Activated CD4-positive, alpha-beta T cell treated with anti-CD3 and anti-CD28 coated beads, Interleukin-2, amount 10 ng/mL, durations not matched to agents 24 days and 14 days (primary cell): ENCODE results near the gene UBXN1. TPM values are rescaled to one million over a fixed set of nuclear protein-coding genes. Genes with fewer than 3 reads are reported as not detected.
"Not testable (repeated sequence)": the region's sequence is repeated elsewhere in the genome, so short reads cannot be mapped to it uniquely, and the experiment has no call there.

Source experiments
- DNase-seq: peaks from one replicate; pipeline ENCODE4 v3.0.0; 2022
- H3K27ac Mint-ChIP-seq: one replicate; pipeline ENCODE4 v1.8.0; 2022; ENCODE audit warnings: mild to moderate bottlenecking, mixed read lengths
- H3K27me3 Mint-ChIP-seq: one replicate; pipeline ENCODE4 v1.8.0; 2022; ENCODE audit warnings: mixed read lengths
- H3K36me3 Mint-ChIP-seq: one replicate; pipeline ENCODE4 v1.8.0; 2022; ENCODE audit warnings: low read depth, mild to moderate bottlenecking, mixed read lengths
- H3K4me1 Mint-ChIP-seq: one replicate; pipeline ENCODE4 v1.8.0; 2021; ENCODE audit warnings: mixed read lengths
- H3K4me3 Mint-ChIP-seq: one replicate; pipeline ENCODE4 v1.8.0; 2022; ENCODE audit warnings: mild to moderate bottlenecking, moderate library complexity, mixed read lengths
- H3K9me3 Mint-ChIP-seq: one replicate; pipeline ENCODE4 v1.8.0; 2021; ENCODE audit warnings: mixed read lengths
- intact Hi-C: fragments of 100-400 bp; cut with micrococcal nuclease; formaldehyde crosslinking; loops from one replicate; pipeline ENCODE4 v1.15.1; 2023
- total RNA-seq: library from RNA; stranded (reverse); gene quantifications from 2 replicates; pipeline ENCODE4 v1.2.3, GENCODE V29; 2022

The UBXN1 gene
- total RNA-seq, 1 donor from 2014 or later = 118 TPM

- H3K4me3 Mint-ChIP-seq = peak overlapping the region; percentile 96
- no peaks in the 10 kb centered on the region for H3K9me3 Mint-ChIP-seq
- intact Hi-C loops = loop anchor here (5.0 kb wide), 2 partner anchors 67 to 93 kb away; partner anchors contain the start of genes EML3, ROM1 and TAF6L
- DNase-seq = no peak
- peaks cover 33% of the 10 kb centered on the region for H3K36me3 Mint-ChIP-seq
- peaks cover 33% of the 10 kb centered on the region for H3K4me1 Mint-ChIP-seq
- no peaks in the 10 kb centered on the region for H3K27me3 Mint-ChIP-seq
- peak overlapping the region; percentile 89 for H3K27ac Mint-ChIP-seq
These were observed 26.5 kb upstream of the UBXN1 start for GRCh38 chr11:62705413-62705812.

- not testable (repeated sequence) for H3K27me3 Mint-ChIP-seq, H3K27ac Mint-ChIP-seq
- H3K36me3 Mint-ChIP-seq = peaks cover 20% of the 10 kb centered on the region
These were observed 25.0 kb upstream of the UBXN1 start for GRCh38 chr11:62703921-62704320.

GRCh38 chr11:62702246-62702645 lies 23.4 kb upstream of the UBXN1 start:
- Mint-ChIP-seq H3K4me3 (no peak overlapping the region), H3K27me3 (no peaks in the 10 kb centered on the region), H3K36me3 (peaks cover 20% of the 10 kb centered on the region), H3K9me3 (no peaks in the 10 kb centered on the region), H3K27ac (no peak overlapping the region), H3K4me1 (peaks cover 14% of the 10 kb centered on the region)
- no peak for DNase-seq
- intact Hi-C loops = no loop called here

More at GRCh38 chr11:62703921-62704320, 25.0 kb upstream of the UBXN1 start:
- peaks cover 27% of the 10 kb centered on the region for H3K4me1 Mint-ChIP-seq
- DNase-seq, H3K4me3 Mint-ChIP-seq, intact Hi-C loops, H3K9me3 Mint-ChIP-seq: not testable (repeated sequence)

GRCh38 chr11:62694455-62695167 lies 15.7 kb upstream of the UBXN1 start:
- H3K36me3 Mint-ChIP-seq = peaks cover 26% of the 10 kb centered on the region
- H3K27ac Mint-ChIP-seq = peak overlapping the region; percentile 68
- peaks cover 7% of the 10 kb centered on the region for H3K4me1 Mint-ChIP-seq
- peak; percentile 93 for DNase-seq
- H3K27me3 Mint-ChIP-seq = no peaks in the 10 kb centered on the region
- intact Hi-C loops = loop anchor here (5.0 kb wide), 2 partner anchors 102 to 302 kb away; partner anchors contain the start of gene TUT1
- H3K4me3 Mint-ChIP-seq = no peak overlapping the region
- H3K9me3 Mint-ChIP-seq = no peaks in the 10 kb centered on the region

GRCh38 chr11:62693624-62694023 lies 14.8 kb upstream of the UBXN1 start:
- not testable (repeated sequence) for H3K4me3 Mint-ChIP-seq, H3K4me1 Mint-ChIP-seq, DNase-seq, H3K27ac Mint-ChIP-seq, H3K27me3 Mint-ChIP-seq, H3K9me3 Mint-ChIP-seq
- intact Hi-C loops = loop anchor here (5.0 kb wide), 2 partner anchors 101 to 301 kb away; partner anchors contain the start of gene TUT1
- H3K36me3 Mint-ChIP-seq = peaks cover 30% of the 10 kb centered on the region

- DNase-seq = no peak
- Mint-ChIP-seq H3K27ac (no peak within 1 kb of the TSS), H3K9me3 (no peaks in the 10 kb centered on the region), H3K4me1 (peaks cover 2% of the 10 kb centered on the region), H3K36me3 (peaks cover 25% of the 10 kb centered on the region), H3K4me3 (no peak within 1 kb of the TSS), H3K27me3 (peaks cover 9% of the 10 kb centered on the region)
- intact Hi-C loops = loop anchor here (5.0 kb wide), 2 partner anchors 97 to 297 kb away; partner anchors contain the start of gene TUT1
These were observed 10.7 kb upstream of the UBXN1 start, which contains the start of gene LRRN4CL for GRCh38 chr11:62689421-62690183. TSS of gene LRRN4CL (minus strand) at chr11:62689530. CDS start at chr11:62688508, 1,022 bp downstream.

GRCh38 chr11:62688491-62688890 lies 9.6 kb upstream of the UBXN1 start:
- H3K9me3 Mint-ChIP-seq = no peaks in the 10 kb centered on the region
- no peak overlapping the region for H3K27ac Mint-ChIP-seq
- no peak for DNase-seq
- H3K4me1 Mint-ChIP-seq = no peaks in the 10 kb centered on the region
- peaks cover 9% of the 10 kb centered on the region for H3K27me3 Mint-ChIP-seq
- H3K4me3 Mint-ChIP-seq = no peak overlapping the region
- peaks cover 23% of the 10 kb centered on the region for H3K36me3 Mint-ChIP-seq
- intact Hi-C loops = no loop called here

- no peak overlapping the region for H3K27ac Mint-ChIP-seq
- no peak for DNase-seq
- intact Hi-C loops = no loop called here
- H3K36me3 Mint-ChIP-seq = peaks cover 19% of the 10 kb centered on the region
- H3K27me3 Mint-ChIP-seq = peaks cover 9% of the 10 kb centered on the region
- no peaks in the 10 kb centered on the region for H3K9me3 Mint-ChIP-seq
- H3K4me1 Mint-ChIP-seq = no peaks in the 10 kb centered on the region
- no peak overlapping the region for H3K4me3 Mint-ChIP-seq
These were observed 8.9 kb upstream of the UBXN1 start for GRCh38 chr11:62687508-62688396.

GRCh38 chr11:62682518-62682917 lies 3.6 kb upstream of the UBXN1 start:
- peaks cover 2% of the 10 kb centered on the region for H3K27me3 Mint-ChIP-seq
- intact Hi-C loops = no loop called here
- peaks cover 7% of the 10 kb centered on the region for H3K36me3 Mint-ChIP-seq
- H3K4me1 Mint-ChIP-seq = peaks cover 16% of the 10 kb centered on the region
- H3K9me3 Mint-ChIP-seq = no peaks in the 10 kb centered on the region
- H3K27ac Mint-ChIP-seq = no peak overlapping the region
- no peak for DNase-seq
- no peak overlapping the region for H3K4me3 Mint-ChIP-seq

GRCh38 chr11:62680825-62681240 lies 2.0 kb upstream of the UBXN1 start:
- peak overlapping the region; percentile 44 for H3K4me3 Mint-ChIP-seq
- intact Hi-C loops = no loop called here
- peak; percentile 84 for DNase-seq

GRCh38 chr11:62678433-62678769 lies 472 bp downstream of the UBXN1 start:
- H3K27ac Mint-ChIP-seq = peak overlapping the region; percentile 96
- H3K4me1 Mint-ChIP-seq = peaks cover 29% of the 10 kb centered on the region
- peak overlapping the region; percentile 85 for H3K4me3 Mint-ChIP-seq
- intact Hi-C loops = loop anchor here (2.0 to 10.0 kb wide), 3 partner anchors 14 to 254 kb away; partner anchors contain the start of genes C11orf98, CSKMT and INTS5
- no peaks in the 10 kb centered on the region for H3K9me3 Mint-ChIP-seq
- peaks cover 29% of the 10 kb centered on the region for H3K36me3 Mint-ChIP-seq
- H3K27me3 Mint-ChIP-seq = no peaks in the 10 kb centered on the region
- DNase-seq = no peak

More at GRCh38 chr11:62680825-62681240, 2.0 kb upstream of the UBXN1 start:
- Mint-ChIP-seq H3K27me3 (no peaks in the 10 kb centered on the region), H3K9me3 (no peaks in the 10 kb centered on the region), H3K27ac (peak overlapping the region; percentile 61), H3K36me3 (peaks cover 21% of the 10 kb centered on the region), H3K4me1 (peaks cover 24% of the 10 kb centered on the region)

GRCh38 chr11:62677714-62678113 lies 1.2 kb downstream of the UBXN1 start:
- no peak for DNase-seq
- Mint-ChIP-seq H3K4me1 (peaks cover 29% of the 10 kb centered on the region), H3K36me3 (peaks cover 31% of the 10 kb centered on the region), H3K9me3 (no peaks in the 10 kb centered on the region), H3K27ac (peak overlapping the region; percentile 96), H3K27me3 (no peaks in the 10 kb centered on the region), H3K4me3 (peak overlapping the region; percentile 85)
- intact Hi-C loops = loop anchor here (2.0 to 10.0 kb wide), 3 partner anchors 13 to 253 kb away; partner anchors contain the start of genes C11orf98, CSKMT and INTS5

GRCh38 chr11:62677156-62677555 lies 1.7 kb downstream of the UBXN1 start:
- intact Hi-C loops = loop anchor here (10.0 kb wide), 1 partner anchor 252 kb away; no protein-coding TSS in a partner anchor
- H3K27me3 Mint-ChIP-seq = no peaks in the 10 kb centered on the region
- peaks cover 34% of the 10 kb centered on the region for H3K36me3 Mint-ChIP-seq
- H3K4me1 Mint-ChIP-seq = peaks cover 34% of the 10 kb centered on the region
- H3K27ac Mint-ChIP-seq = peak overlapping the region; percentile 23
- no peak for DNase-seq
- H3K9me3 Mint-ChIP-seq = no peaks in the 10 kb centered on the region
- H3K4me3 Mint-ChIP-seq = peak overlapping the region; percentile 85
